NCI-H2107 treated with DMSO at 0.1 percent for 48 hours (cell line): ENCODE data around the gene FRY.

Experiments used
- DNase-seq: peaks from one replicate; lab custom pipeline; 2025; ENCODE audit not compliant: unreplicated experiment; lab: John Stamatoyannopoulos, UW

FRY gene

DNA sequence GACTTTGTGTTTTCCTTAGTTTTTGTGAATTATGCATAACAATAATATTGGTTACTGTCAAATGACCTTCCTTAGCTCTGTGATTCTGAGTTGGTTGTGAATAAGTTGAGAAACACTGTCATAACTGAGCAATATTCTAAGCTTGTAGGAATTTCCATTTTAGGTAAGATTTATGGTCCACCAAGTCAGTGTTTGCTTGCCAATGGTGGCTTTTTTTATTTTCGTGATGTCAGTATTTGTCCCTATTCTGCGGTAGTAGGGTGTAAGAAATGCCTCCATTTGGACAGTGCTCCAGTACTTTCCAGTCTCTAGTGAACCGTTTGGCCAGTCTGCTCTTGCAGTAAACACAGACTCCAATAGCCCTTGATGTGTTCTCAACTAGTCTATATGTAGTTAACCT is 94.7 kb downstream of the FRY start:
- DNase-seq = no peak

DNA sequence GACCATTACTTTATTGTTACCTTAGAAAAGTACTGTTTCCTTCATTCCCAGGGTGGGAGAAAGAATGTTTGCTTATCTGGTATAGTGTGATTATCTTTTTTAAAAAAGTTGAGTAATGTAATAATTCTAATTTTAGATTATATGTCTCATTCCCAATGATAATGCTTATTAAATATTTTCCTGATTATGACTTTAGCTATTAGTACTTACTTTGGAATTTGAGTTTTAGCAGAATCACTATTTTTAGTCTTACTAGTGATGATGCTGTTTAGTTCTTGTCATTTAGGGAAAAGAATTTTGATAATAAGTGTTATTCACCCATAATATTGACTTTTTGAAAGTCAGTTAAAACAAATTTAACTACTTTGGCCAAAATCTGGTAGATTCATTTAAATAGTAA is 95.2 kb downstream of the FRY start:
- DNase-seq = no peak

DNA sequence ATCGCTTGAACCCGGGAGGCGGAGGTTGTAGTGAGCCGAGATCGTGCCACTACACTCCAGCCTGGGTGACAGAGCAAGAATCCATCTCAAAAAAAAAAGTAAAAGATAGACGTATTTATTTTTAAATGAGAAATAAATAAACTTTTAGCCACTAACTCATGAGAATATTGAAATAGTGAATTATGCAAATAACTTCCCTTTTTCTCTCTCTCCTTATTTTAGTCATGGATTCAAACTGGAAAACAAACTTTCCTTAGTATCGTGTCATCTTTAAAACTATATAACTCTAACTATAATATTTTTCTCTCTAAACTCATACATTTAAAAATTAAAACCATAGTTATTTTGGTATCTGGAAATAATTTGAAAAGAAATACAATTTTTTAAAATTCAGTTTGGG is 96.1 kb downstream of the FRY start:
- DNase-seq = no peak

DNA sequence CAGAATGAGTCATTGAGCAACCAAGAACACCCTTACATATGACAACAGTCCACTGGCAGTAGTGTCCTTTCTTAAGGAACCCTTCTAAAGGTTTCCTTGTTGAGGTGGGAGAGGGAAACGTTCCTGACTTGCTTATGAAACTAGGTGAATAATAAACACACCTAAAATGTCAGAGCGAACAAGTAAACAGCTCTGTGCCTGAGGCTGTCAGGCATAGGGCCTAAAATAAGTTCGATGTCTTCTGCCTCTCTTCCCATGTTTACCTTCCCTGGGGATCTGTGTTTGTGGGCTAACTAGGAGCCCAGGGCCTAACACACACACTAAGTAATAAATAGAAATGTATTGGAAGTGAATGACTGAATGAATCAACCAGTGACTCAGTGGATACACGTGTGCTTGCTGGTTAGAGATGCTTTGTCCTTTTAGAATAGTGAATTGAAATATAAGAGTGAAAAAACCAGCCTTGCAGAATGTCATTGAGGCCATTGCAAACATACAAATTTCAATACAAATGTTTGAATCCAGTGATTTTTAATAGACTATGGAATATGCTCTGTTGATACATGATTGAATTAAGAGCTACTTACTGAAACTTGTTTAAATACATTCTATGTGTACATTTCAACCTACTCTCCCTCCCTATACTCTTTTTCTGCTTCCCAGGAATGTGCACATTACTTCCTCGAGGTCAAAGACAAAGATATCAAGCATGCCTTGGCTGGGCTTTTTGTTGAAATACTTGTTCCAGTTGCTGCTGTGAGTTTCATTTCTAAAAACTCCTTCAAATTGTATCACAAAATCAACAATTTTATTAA is 102.9 kb downstream of the FRY start:
- DNase-seq = no peak

DNA sequence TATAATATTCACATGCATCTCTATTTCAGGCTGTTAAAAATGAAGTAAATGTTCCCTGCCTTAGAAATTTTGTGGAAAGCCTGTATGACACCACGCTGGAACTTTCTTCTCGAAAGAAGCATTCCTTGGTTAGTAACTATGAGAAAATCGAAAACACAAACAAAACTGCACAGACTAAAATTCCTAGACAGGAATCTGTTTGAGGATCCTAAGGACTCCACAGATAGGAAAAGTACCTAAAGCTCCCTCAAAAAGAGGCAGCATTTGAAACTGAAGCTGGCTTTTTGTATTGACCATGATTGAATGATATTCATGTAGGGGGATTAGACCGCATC is 103.4 kb downstream of the FRY start:
- no peak for DNase-seq

DNA sequence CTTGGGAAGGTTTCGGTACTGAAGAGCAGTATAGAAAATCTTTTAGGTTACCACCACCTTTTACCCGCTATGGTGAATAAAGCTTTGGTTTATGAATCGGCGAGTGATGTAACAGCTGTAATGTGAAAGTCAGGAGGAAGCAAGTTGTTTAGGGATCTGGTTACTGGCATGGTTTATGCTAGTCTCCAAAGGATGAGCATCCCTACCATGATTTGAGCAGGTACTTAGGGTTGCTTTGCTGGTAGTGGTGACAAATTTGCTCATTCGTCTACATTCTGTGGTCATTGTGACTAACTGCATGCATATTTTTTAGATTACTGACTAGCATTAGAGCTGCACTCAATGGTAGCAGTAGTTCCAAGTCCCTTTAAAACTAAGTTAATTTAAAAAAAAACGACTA is 104.1 kb downstream of the FRY start:
- no peak for DNase-seq

DNA sequence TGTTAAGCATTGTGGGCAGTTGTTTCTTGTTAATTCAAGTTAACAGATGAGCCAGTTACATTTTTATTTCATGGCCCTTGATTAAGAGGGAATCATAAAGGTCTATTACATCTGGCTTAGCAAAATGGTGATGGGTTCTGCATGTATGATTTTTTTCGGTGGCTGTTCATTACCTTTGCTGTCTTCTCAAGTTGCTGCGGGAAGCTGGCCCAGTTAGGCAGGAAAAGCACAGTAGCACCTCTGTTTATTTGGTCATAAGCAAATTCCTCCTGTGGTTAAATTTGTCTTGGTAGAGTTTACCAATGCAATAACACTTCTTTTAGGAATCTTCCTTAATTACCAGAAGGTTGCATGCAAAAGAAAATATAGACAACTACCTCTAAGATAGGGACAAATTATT is 104.5 kb downstream of the FRY start:
- DNase-seq = no peak

DNA sequence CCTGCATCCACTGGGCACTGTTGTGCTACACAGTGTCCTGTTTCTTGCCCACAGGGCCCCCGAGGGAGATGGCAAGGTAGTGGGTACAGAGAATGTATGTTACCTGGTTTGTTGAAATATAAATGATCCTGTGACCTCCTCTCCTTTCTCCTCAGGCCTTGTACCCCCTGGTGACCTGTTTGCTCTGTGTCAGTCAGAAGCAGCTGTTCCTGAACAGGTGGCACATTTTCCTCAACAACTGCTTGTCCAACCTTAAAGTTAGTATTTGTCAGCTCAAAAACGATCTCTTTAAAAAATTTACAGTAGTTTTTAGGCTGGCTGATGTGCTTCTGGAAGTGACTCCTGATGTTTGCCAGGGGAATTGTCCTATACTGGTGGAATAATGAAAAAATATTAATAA is 105.1 kb downstream of the FRY start:
- DNase-seq = peak; percentile 48

DNA sequence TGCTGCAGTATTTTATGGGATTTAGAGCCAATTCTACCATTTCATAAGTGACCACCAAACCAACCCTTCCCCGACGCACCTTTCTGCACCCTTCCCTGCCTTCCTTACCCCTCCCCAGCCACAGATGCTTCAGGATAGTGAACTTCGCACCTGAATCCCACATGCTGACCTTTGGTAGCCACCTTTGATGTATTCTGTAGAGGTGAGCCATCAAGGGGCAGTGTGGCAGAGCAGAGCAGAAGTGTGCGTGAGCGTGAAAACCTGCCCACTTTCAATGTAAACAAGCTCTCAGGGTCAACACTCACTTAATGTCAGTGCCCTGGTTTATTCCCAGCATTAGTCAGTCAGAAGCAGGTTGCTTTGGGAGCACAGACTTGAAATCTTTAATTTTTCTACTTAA is 107.7 kb downstream of the FRY start:
- DNase-seq = no peak

DNA sequence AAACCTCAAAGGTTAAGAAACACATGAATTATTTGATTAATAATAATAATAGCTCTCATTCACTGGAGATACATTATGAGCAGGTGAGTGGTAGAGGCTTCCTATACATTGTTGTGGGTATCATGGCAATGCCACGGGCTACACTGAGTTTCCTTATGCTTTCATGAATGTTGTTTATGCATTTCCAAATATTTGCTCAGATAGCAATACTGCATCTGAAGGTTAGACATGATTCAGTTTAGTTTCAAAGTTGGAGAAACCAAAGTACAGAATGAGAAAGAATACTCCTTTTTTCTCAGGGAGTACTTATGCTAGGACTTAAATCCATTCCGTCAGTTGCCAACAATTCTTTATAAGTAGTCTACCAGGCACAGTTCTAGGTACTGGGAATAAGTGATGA is 108.5 kb downstream of the FRY start:
- no peak for DNase-seq

DNA sequence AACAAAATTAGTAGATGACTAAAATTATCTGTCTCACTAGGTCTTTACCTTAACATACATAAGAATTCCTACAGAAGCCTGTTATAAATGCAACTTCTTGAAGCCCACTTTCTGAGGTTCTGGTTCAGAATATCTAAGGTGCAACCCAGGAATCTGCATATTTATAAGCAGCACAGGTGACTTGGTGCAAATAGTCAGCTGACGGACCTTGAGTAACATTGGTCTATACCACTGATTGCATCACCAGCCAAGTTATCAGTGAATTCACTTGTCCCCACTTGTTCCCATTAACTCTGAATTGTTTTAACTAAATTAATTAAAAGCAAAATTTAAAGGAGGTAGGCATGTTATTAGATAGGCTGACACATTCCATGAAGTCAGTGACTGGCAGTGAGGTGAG is 109.9 kb downstream of the FRY start:
- DNase-seq = no peak

DNA sequence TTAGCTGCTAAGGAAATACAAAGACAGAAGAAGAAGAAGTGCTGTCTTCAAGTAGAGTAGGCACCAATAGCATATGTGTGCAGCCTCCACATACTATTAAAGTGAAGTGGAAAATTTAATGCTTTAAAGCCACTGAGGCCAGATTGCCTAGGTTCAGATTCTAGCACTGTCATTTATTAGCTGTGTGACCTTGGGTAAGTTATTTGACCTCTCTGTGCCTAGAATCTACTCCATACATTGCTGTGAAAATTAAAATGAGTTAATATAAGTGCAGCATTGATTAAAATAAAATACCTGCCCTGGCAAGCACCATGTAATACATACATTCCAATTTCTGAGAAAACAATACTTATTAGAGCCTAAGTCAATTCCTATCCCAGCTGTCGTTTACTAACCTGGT is 110.5 kb downstream of the FRY start:
- DNase-seq = no peak

DNA sequence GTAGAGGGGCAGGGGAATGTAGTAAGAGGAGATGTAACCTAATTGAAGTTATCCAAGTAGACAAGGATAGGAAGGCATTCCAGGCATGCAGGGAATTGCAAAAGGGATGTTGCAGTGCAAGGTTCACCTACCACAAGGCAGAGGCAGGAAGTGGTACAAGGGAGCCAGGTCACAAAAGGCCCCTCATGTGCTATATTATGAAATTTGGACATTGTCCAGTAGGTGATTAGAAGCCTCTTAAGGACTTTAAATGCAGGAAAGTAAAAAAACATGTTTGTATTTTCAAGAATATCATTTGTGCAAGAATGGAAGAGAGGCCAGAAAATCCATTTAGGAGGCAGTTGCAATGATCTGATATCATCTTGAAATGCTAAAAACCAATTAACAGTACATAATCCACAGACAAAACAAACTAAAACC is 111.4 kb downstream of the FRY start:
- DNase-seq = no peak

DNA sequence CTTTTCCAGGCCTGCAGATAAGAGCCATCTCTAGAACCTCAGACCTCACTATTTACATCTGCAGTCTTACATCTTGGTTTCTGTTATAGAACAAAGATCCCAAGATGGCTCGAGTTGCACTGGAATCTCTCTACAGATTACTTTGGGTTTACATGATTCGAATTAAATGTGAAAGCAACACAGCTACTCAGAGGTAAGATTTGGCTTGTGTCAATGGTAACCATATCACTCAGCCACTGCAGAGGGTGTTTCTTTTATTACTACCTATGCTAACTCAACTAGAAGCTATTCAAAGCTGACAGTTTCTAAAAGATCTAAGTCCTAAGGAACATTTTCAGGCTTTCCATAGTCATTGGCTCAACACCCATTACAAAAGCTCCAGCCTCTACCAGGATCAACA is 115.6 kb downstream of the FRY start:
- no peak for DNase-seq

DNA sequence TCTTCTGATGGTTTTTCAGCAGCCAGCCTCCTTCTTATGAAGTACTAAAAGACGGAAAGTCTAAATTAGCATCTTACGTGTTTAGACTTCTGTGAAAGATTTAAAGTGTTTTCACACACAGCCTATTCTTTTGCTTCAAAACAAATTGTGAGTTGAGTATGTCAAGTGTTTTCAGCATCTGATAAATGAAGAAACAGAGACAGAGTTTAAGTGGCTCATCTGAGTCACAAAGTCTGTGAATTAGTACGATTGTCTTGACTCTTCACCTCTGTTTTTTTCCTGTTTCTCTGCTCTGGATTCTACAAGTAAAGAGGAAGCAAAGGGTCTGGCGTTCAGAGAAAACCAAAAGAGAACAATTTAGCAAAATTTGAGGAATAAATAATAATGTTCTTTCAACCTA is 116.4 kb downstream of the FRY start:
- DNase-seq = no peak

DNA sequence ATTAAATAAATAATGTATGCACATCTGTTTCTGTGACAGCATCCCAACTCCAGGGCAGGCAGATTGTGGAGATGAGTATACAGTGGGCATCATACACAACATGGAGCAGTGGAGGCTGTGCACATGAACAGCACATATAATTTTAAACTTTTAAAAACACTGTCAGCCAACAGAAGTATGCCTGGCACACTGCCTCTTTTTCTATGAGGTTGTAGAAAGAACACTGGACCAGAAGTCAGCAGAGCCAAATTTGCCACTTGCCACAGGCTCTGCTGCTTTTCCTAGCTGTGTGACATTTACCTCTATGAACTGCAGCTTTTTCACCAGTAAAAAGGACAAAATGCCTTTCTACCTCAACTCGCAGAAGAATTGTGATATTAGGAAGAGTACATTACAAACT is 118.7 kb downstream of the FRY start:
- DNase-seq = no peak

DNA sequence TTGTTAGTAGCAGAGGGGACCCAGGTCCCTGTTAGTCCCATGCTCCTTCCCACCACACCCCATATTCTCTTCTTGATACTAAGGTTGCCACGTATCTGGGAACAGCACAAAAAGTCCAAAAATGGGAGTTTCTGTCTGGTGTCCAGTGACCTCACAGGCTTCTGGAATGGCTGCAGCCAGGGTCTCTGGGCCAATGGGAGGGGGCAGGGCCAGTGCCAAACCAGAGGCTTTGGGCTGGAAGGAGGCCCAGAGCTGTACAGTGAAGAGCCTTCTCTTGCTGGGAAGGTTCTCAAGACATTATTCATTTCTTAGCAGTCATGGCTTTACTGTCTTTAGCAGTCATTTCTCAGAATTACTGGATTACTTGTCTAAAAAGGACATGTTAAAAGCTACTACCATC is 119.2 kb downstream of the FRY start:
- DNase-seq = no peak

DNA sequence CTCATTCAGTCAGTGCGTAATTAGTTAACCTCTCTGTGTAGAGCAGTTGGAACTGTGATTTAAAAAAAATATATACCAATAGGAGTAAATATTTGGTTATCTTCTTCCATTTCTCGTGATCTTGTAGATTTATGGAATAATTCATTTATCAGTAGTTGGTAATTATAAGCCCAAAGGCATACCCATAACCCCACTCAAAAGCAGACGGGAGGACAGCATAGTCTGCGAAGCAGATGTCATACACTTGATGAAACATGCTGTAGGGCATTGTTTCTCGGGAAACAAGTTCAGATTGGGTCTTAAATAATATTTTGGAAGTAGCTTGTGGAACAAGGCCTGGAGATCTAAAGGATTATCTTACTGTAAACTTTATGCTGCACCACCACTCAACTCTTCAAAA is 119.7 kb downstream of the FRY start:
- no peak for DNase-seq

DNA sequence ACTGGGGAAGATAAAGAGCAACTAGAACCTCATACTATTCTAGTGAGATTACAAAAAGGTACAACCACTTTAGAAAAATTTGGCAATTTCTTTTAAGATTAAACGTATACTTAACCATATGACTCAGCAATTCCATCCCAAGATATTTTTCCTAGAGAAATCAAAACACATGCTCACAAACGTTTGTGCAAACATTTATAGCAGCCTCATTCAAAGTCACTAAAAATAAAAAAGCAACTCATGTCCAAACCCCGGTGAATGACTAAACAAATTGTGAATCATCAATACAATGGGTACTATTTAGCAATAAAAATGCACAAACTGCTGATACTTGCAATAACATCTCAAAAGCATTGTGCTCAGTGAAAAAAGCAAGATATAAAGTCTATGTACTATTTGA is 121.5 kb downstream of the FRY start:
- no peak for DNase-seq

DNA sequence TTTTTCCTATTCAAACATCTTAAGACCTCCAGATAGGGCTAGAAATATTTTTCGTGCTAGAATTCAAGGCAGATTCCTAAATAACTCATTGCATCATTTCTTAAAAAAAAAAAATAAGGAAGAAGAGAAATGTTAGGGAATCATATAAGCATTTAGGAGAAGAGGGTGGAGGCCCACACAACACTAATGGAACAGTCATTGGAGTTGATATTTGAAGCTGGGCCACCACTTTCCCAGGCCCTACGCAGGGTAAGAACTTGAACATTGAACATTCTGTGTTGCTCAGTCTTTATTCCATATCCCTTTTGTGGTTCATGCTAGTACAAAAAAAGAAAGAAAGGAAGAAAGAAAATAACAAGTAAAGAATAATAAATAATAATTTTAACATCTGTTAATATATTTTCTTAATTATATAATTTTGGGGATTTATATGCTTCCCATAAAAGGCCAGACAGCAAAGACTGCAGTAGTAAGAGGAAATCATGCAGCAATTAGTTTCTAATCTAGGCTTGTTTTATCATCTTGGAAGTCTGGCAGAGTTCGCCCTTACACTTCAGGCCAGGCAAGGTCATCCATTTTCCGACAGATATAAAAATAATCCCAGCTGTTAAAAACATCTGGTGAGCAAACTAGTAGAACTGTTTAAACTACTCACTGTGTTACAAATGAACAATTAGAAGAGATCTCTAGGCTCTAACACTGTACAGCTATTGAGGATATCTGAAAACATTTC is 127.7 kb downstream of the FRY start:
- DNase-seq = no peak

DNA sequence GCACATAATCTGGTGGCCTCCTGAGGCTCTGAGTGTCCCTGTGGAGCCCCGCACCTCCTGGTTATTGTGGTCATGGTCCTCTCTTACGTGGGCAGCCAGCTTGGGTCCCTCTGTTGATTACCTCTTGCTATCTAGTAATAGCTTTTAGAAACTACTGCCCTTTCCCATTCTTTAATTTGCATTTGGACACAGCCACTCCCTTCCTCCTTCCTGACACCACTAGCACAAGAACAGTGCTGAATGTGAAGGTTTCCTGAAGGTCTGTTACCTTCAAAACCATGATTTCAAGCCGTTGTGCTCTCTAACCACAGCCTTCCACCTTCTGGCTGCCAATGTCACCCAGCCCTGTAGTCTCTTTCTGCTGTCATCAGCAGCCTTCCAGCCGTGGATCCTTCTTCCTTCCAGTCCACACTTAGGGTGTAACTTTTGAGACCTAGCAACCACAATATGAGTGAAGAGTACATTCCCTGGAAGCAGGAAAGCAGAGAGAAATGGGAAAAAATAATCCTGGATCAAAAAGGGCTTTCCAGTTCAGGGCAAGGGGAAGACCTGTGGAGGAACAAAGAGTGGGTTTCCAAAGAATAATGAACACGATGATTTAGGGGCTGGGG is 130.9 kb downstream of the FRY start:
- no peak for DNase-seq

DNA sequence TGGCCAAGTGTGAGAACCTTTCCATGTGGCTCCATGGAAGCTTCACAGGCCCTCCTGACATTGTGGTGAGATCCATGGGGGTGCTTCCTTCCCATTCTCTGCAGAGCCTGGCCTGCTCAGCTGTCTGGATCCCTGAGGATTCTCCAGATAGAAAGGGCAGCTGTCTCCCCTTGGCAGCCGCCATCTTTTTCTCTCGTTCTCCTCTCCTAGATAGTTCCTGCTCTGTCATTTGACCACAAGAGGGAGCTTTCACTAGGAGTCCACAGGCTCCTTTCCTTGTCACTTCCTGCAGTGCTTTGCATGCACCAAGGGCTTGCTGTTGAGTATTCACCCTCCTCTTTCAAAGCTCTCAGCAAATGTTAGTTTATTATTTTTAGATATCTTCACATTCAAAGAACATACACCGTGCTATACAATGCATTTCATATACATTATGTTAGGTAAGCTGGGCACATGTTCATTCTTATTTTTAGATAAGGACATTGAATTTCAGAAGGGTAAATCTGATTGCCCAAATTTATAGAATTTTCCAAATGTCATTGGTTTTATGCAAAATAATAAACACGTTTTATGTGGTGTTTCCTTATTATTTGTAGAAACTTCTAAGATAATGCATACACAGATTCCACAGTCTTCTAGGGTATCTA is 133.2 kb downstream of the FRY start:
- peak; percentile 82 for DNase-seq
